Measurements from ENCODE around the gene MCAM. TPM values are rescaled to one million over a fixed set of nuclear protein-coding genes. Genes with fewer than 3 reads are reported as not detected.

MCAM gene
- total RNA-seq, 4 donors from 2014 or later, result 27.5 to 112 (median 66.2) TPM

- H3K4me1 ChIP-seq, result peaks cover 0 to 50% (median 7%) of the 10 kb centered on the region in 4 donors
- no peaks in the 10 kb centered on the region for H3K27me3 ChIP-seq
- peak; percentile 94 to 98 (median 96) for DNase-seq
- no peaks in the 10 kb centered on the region for H3K36me3 ChIP-seq
- TF ChIP-seq CTCF (IDR thresholded peaks at IDR 0.05) (no peak), POLR2A (IDR thresholded peaks at IDR 0.05) (peak; percentile 47 to 55)
- H3K27ac ChIP-seq, result peak within 1 kb of the TSS; percentile 78 to 90 (median 83)
- H3K4me3 ChIP-seq, result peak within 1 kb of the TSS; percentile 86 to 98 (median 92)
- no peaks in the 10 kb centered on the region for H3K9me3 ChIP-seq
Observed at GRCh38 chr11:119334174-119334930, 17.4 kb upstream of the MCAM start, which contains the start of gene RNF26. Gene RNF26 (plus strand): TSS chr11:119334527. CDS start chr11:119335123, 596 bp downstream.

GRCh38 chr11:119332111-119332765 lies 15.3 kb upstream of the MCAM start:
- Histone ChIP-seq H3K9me3 (no peaks in the 10 kb centered on the region), H3K27me3 (no peaks in the 10 kb centered on the region), H3K4me3 (no peak overlapping the region), H3K27ac (no peak overlapping the region), H3K4me1 (peaks cover 0 to 29% (median 4%) of the 10 kb centered on the region in 4 donors), H3K36me3 (no peaks in the 10 kb centered on the region)
- no peak for TF ChIP-seq POLR2A (IDR thresholded peaks at IDR 0.05)
- no peak for TF ChIP-seq CTCF (IDR thresholded peaks at IDR 0.05)
- no peak for DNase-seq

GRCh38 chr11:119330237-119330636 lies 13.3 kb upstream of the MCAM start:
- TF ChIP-seq CTCF (IDR thresholded peaks at IDR 0.05) (no peak), POLR2A (IDR thresholded peaks at IDR 0.05) (no peak)
- H3K4me1 ChIP-seq, result peaks cover 0 to 10% (median 3%) of the 10 kb centered on the region in 4 donors
- no peak overlapping the region for H3K4me3 ChIP-seq
- H3K36me3 ChIP-seq, result no peaks in the 10 kb centered on the region
- no peak for DNase-seq
- no peaks in the 10 kb centered on the region for H3K27me3 ChIP-seq
- H3K27ac ChIP-seq, result no peak overlapping the region
- H3K9me3 ChIP-seq, result no peaks in the 10 kb centered on the region

GRCh38 chr11:119329320-119329719 lies 12.4 kb upstream of the MCAM start:
- H3K27ac ChIP-seq, result no peak overlapping the region
- peaks cover 0 to 4% (median 0%) of the 10 kb centered on the region in 4 donors for H3K4me1 ChIP-seq

GRCh38 chr11:119324189-119324588 lies 7.3 kb upstream of the MCAM start:
- DNase-seq, result no peak
- peaks cover 0 to 22% (median 6%) of the 10 kb centered on the region in 4 donors for H3K4me1 ChIP-seq
- H3K9me3 ChIP-seq, result no peaks in the 10 kb centered on the region
- TF ChIP-seq POLR2A (IDR thresholded peaks at IDR 0.05) (no peak), CTCF (IDR thresholded peaks at IDR 0.05) (no peak)
- H3K27me3 ChIP-seq, result no peaks in the 10 kb centered on the region
- H3K27ac ChIP-seq, result no peak overlapping the region
- no peak overlapping the region for H3K4me3 ChIP-seq
- H3K36me3 ChIP-seq, result no peaks in the 10 kb centered on the region

More at GRCh38 chr11:119329320-119329719, 12.4 kb upstream of the MCAM start:
- TF ChIP-seq POLR2A (IDR thresholded peaks at IDR 0.05) (no peak), CTCF (IDR thresholded peaks at IDR 0.05) (no peak)
- no peak for DNase-seq
- Histone ChIP-seq H3K4me3 (no peak overlapping the region), H3K9me3 (no peaks in the 10 kb centered on the region), H3K36me3 (no peaks in the 10 kb centered on the region), H3K27me3 (no peaks in the 10 kb centered on the region)

Measured in Peyer's patch (tissue), 4 donors.